Right lobe of liver (tissue), 4 donors: ENCODE measurements around the gene CPE.

Experiments
- POLR2A ChIP-seq: fragments of 450-650 bp; IDR thresholded peaks from one replicate; pipeline ENCODE4 v1.6.1; 2017; ENCODE audit warnings: antibody characterized with exemption, mild to moderate bottlenecking
- TF ChIP-seq, protein P1 (sequence below), 4 donors: fragments of 200-600 bp in 3 of 4; fragments of 450-650 bp in 1 of 4; IDR thresholded peaks; one replicate each; pipeline versions ENCODE4 v1.5.1 to v1.8.0; 2016 to 2022; ENCODE audit warnings: antibody characterized with exemption in 4 of 4, mild to moderate bottlenecking in 2 of 4
- donor health status: DM: no; HTN: no; CAD: no.
- donor health status: DM: no; HTN: no; CAD: no.
- donor health status: DM: no; HTN: yes; CAD: no.

DNA sequence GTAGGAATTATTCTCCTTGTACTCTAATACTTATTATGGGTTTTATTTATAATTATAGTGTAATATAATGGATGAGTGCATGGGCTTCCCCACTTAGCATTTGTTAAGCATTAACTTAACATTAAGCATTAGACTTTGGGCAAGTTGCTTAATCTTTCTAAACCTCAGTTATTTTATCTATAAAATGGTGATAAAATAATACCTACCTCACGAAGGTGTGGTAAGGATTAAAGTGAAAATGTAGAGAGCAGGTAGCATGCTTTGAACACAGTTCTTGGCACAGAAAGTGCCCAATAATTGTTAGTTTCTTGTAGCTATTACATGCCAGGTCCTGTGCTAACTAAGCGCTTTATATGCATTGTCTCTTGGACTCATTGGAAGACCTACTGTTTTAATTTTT lies 48.7 kb upstream of the CPE start:
- no peak for TF ChIP-seq POLR2A
- TF ChIP-seq, protein P1, sequence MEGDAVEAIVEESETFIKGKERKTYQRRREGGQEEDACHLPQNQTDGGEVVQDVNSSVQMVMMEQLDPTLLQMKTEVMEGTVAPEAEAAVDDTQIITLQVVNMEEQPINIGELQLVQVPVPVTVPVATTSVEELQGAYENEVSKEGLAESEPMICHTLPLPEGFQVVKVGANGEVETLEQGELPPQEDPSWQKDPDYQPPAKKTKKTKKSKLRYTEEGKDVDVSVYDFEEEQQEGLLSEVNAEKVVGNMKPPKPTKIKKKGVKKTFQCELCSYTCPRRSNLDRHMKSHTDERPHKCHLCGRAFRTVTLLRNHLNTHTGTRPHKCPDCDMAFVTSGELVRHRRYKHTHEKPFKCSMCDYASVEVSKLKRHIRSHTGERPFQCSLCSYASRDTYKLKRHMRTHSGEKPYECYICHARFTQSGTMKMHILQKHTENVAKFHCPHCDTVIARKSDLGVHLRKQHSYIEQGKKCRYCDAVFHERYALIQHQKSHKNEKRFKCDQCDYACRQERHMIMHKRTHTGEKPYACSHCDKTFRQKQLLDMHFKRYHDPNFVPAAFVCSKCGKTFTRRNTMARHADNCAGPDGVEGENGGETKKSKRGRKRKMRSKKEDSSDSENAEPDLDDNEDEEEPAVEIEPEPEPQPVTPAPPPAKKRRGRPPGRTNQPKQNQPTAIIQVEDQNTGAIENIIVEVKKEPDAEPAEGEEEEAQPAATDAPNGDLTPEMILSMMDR (IDR thresholded peaks at IDR 0.05): no peak
